Measurements from ENCODE around the gene MRPL24.

Gene MRPL24

GRCh38 chr1:156743367-156744302 is 2.7 kb upstream of the MRPL24 start:
- no peak for DNase-seq

GRCh38 chr1:156742801-156743200 is 1.9 kb upstream of the MRPL24 start:
- DNase-seq = no peak

- DNase-seq = no peak
These were observed 1.1 kb upstream of the MRPL24 start for GRCh38 chr1:156742017-156742416.

- no peak for DNase-seq
These were observed 644 bp upstream of the MRPL24 start for GRCh38 chr1:156741481-156741983.

- no peak for DNase-seq
These were observed 599 bp downstream of the MRPL24 start for GRCh38 chr1:156740237-156740740.

- DNase-seq = no peak
These were observed 2.0 kb downstream of the MRPL24 start for GRCh38 chr1:156738916-156739315.

GRCh38 chr1:156738407-156738806 is 2.5 kb downstream of the MRPL24 start:
- DNase-seq = no peak

GRCh38 chr1:156733989-156734584 is 6.8 kb downstream of the MRPL24 start:
- no peak for DNase-seq

- DNase-seq = peak; percentile 93
These were observed 12.1 kb downstream of the MRPL24 start, which contains the start of gene ISG20L2 for GRCh38 chr1:156728599-156729462. ISG20L2 (minus strand) TSS chr1:156728766; CDS start chr1:156727652, 1,114 bp downstream.

- peak; percentile 57 for DNase-seq
These were observed 12.8 kb downstream of the MRPL24 start, which contains the start of gene METTL25B for GRCh38 chr1:156727926-156728598. METTL25B (plus strand) TSS chr1:156728469; CDS start chr1:156729105, 636 bp downstream.

- no peak for DNase-seq
These were observed 13.4 kb downstream of the MRPL24 start for GRCh38 chr1:156727492-156727891.

GRCh38 chr1:156726549-156727226 is 14.2 kb downstream of the MRPL24 start:
- peak; percentile 55 for DNase-seq

- peak; percentile 73 for DNase-seq
These were observed 15.1 kb downstream of the MRPL24 start for GRCh38 chr1:156725683-156726280.

GRCh38 chr1:156721535-156721934 is 19.4 kb downstream of the MRPL24 start:
- DNase-seq = no peak

GRCh38 chr1:156721131-156721530 is 19.8 kb downstream of the MRPL24 start:
- DNase-seq = no peak

GRCh38 chr1:156717351-156717750 is 23.5 kb downstream of the MRPL24 start:
- no peak for DNase-seq

GRCh38 chr1:156714830-156715229 is 26.1 kb downstream of the MRPL24 start:
- no peak for DNase-seq

GRCh38 chr1:156712626-156713025 is 28.3 kb downstream of the MRPL24 start:
- DNase-seq = no peak

GRCh38 chr1:156711011-156711817 is 29.7 kb downstream of the MRPL24 start:
- DNase-seq = no peak
